MCF 10A (cell line): ENCODE results near the gene GNB1L. TPM values are rescaled to one million over a fixed set of nuclear protein-coding genes. Genes with fewer than 3 reads are reported as not detected.
A peak's percentile ranks its signal among the peaks of the same experiment; 100 is the strongest.

ENCODE experiments used
- BruUV-seq: library from RNA; stranded (reverse); fragments of 400-500 nt; replicated peaks from 2 replicates; lab custom pipeline; 2021; lab: Mats Ljungman, UMichigan
- CTCF ChIA-PET: fragments of 300-600 bp; sonication (Branson Sonifier 250); formaldehyde crosslinking; extraction: SDS; loops from one replicate; lab custom pipeline; 2021; ENCODE audit warnings: antibody characterized with exemption, inconsistent platforms; lab: Yijun Ruan, JAX
- POLR2A ChIA-PET: fragments of 300-600, 350-650 bp; sonication (Branson Sonifier 250); formaldehyde crosslinking; extraction: SDS; loops from one replicate; lab custom pipeline; 2020; ENCODE audit warnings: antibody characterized with exemption, inconsistent platforms; lab: Yijun Ruan, JAX
- DNase-seq: peaks from one replicate; pipeline ENCODE4 v3.0.0-alpha.2; 2018; ENCODE audit not compliant: unreplicated experiment
- H3K27ac Mint-ChIP-seq: one replicate; pipeline ENCODE4 v1.8.0; 2022; ENCODE audit warnings: mild to moderate bottlenecking, low read depth, mixed read lengths; ENCODE audit not compliant: unreplicated experiment
- H3K27me3 Mint-ChIP-seq: one replicate; pipeline ENCODE4 v1.8.0; 2022; ENCODE audit warnings: mixed read lengths; ENCODE audit not compliant: insufficient read depth, unreplicated experiment
- H3K36me3 Mint-ChIP-seq: one replicate; pipeline ENCODE4 v1.8.0; 2022; ENCODE audit warnings: mild to moderate bottlenecking, moderate library complexity, mixed read lengths; ENCODE audit not compliant: insufficient read depth, unreplicated experiment
- H3K4me1 Mint-ChIP-seq: one replicate; pipeline ENCODE4 v1.8.0; 2022; ENCODE audit warnings: mixed read lengths; ENCODE audit not compliant: insufficient read depth, unreplicated experiment
- H3K4me3 Mint-ChIP-seq: one replicate; pipeline ENCODE4 v1.8.0; 2022; ENCODE audit warnings: mild to moderate bottlenecking, moderate library complexity, mixed read lengths; ENCODE audit not compliant: unreplicated experiment
- H3K9me3 Mint-ChIP-seq: one replicate; pipeline ENCODE4 v1.8.0; 2022; ENCODE audit warnings: mixed read lengths; ENCODE audit not compliant: unreplicated experiment
- CTCF ChIP-seq: fragments of 200-600 bp; IDR thresholded peaks from one replicate; pipeline ENCODE4 v1.8.0; 2022; ENCODE audit warnings: antibody characterized with exemption, mild to moderate bottlenecking; ENCODE audit not compliant: unreplicated experiment
- intact Hi-C: fragments of 100-400 bp; cut with micrococcal nuclease; formaldehyde crosslinking; loops from 2 replicates; pipeline ENCODE4 v1.14.1; 2022
- total RNA-seq: library from RNA; stranded (reverse); gene quantifications from 2 replicates; pipeline ENCODE4 v1.2.3, GENCODE V29; 2022

The GNB1L gene
- total RNA-seq, 1 experiment from 2014 or later = 4.3 TPM

DNA sequence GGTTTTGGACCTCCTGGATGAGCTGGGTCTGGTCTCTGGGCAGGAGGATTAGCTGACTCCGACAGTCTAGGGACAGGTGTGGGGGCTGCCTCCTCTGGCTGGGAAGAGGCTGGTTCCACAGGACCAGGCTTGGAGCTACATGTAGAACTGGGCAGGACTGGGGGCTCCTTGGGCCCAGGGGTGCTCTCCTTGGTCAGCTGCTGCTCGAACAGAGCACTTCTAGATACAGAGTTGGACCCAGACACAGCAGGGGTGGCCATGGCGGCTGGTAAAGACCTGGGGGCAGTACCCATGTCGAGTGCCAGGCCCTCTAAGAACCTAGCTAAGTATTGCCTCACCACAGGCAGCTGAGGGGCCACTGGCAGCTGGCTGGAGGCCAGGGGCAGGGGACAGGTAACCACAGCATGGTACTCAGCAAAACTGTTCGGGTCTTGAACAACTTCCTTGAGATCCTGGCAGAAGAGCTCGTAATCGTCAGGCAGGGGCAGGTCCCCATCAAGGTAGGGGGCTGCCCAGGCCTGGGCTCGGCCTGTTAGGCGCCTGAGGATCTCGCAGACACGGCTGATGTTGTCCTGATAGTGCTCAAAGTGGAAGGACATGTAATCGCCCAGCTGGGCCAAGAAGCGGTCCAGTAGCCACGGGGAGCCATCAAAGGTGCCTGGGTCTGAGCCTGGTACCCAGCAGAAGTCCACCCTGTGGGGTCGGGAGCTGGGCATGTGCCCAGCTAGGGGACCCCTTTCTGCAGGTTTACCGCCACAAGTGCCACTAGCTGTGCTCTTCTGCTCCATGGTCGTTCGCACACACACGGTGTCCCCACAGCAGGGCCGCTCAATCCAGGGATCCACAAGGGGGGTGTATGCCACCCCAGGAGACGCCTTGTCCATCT is 3.1 kb downstream of the GNB1L start:
- ChIA-PET CTCF (interaction anchor here (0.6 to 1.7 kb wide), 5 partner anchors 29 to 121 kb away, joined by 3 to 6 read pairs (median 4); no protein-coding TSS in a partner anchor), POLR2A (interaction anchor here (0.5 to 1.3 kb wide), 4 partner anchors 17 to 95 kb away, joined by 3 to 5 read pairs (median 3); no protein-coding TSS in a partner anchor)
- Mint-ChIP-seq H3K4me1 (peaks cover 28% of the 10 kb centered on the region), H3K4me3 (no peak overlapping the region), H3K27me3 (no peaks in the 10 kb centered on the region), H3K9me3 (no peaks in the 10 kb centered on the region), H3K27ac (peak overlapping the region; percentile 59), H3K36me3 (peaks cover 38% of the 10 kb centered on the region)
- intact Hi-C loops = no loop called here
- no TSS peak for BruUV-seq
- no peak for TF ChIP-seq CTCF
- DNase-seq = no peak

- ChIA-PET POLR2A (interaction anchor here (1.3 to 1.4 kb wide), 2 partner anchors 18 to 26 kb away, joined by 3 to 4 read pairs; no protein-coding TSS in a partner anchor), CTCF (interaction anchor here (1.7 kb wide), 1 partner anchor 94 kb away, joined by 6 read pairs; no protein-coding TSS in a partner anchor)
- TF ChIP-seq CTCF = no peak
- intact Hi-C loops = no loop called here
- Mint-ChIP-seq H3K27me3 (no peaks in the 10 kb centered on the region), H3K36me3 (peaks cover 38% of the 10 kb centered on the region), H3K4me3 (no peak overlapping the region), H3K4me1 (peaks cover 28% of the 10 kb centered on the region), H3K27ac (peak overlapping the region; percentile 59), H3K9me3 (no peaks in the 10 kb centered on the region)
- BruUV-seq = no TSS peak
- no peak for DNase-seq
These were observed 3.9 kb downstream of the GNB1L start for GRCh38 chr22:19850763-19851109.

- H3K27ac Mint-ChIP-seq = peak overlapping the region; percentile 59
- H3K36me3 Mint-ChIP-seq = peaks cover 38% of the 10 kb centered on the region
- no peak for DNase-seq
- no peak for TF ChIP-seq CTCF
- H3K9me3 Mint-ChIP-seq = no peaks in the 10 kb centered on the region
- H3K27me3 Mint-ChIP-seq = no peaks in the 10 kb centered on the region
- CTCF ChIA-PET = interaction anchor here (0.5 to 0.7 kb wide), 2 partner anchors 71 to 93 kb away, joined by 3 to 5 read pairs; no protein-coding TSS in a partner anchor
- TSS peak; percentile 2 for BruUV-seq
- POLR2A ChIA-PET = interaction anchor here (0.7 to 1.7 kb wide), 5 partner anchors 11 to 98 kb away, joined by 3 to 6 read pairs (median 3); no protein-coding TSS in a partner anchor
- H3K4me1 Mint-ChIP-seq = peaks cover 28% of the 10 kb centered on the region
- no peak overlapping the region for H3K4me3 Mint-ChIP-seq
- intact Hi-C loops = no loop called here
These were observed 4.6 kb downstream of the GNB1L start for GRCh38 chr22:19849835-19850762.
